ENCODE results near the gene SLC19A2. TPM values are rescaled to one million over a fixed set of nuclear protein-coding genes. Genes with fewer than 3 reads are reported as not detected.

The SLC19A2 gene
- total and polyA plus RNA-seq, 7 experiments from 2014 or later: 0.53 to 5.9 (median 3.8) TPM

GRCh38 chr1:169497317-169497716 is 11.6 kb upstream of the SLC19A2 start:
- Histone ChIP-seq H3K27ac (ENCODE audit: low read depth, low read length) (no peak overlapping the region), H3K4me1 (ENCODE audit: control insufficient read depth in 2 of 2, insufficient read depth in 2 of 2, low read length in 2 of 2) (no peaks in the 10 kb centered on the region), H3K4me3 (ENCODE audit: low read length) (no peak overlapping the region), H3K27me3 (ENCODE audit: control insufficient read depth in 2 of 2, insufficient read depth in 2 of 2, low read length in 2 of 2) (no peaks in the 10 kb centered on the region), H3K36me3 (ENCODE audit: control insufficient read depth in 2 of 3, insufficient read depth in 3 of 3, low read length in 3 of 3) (no peaks in the 10 kb centered on the region), H3K9me3 (ENCODE audit: control insufficient read depth in 2 of 3, low read length in 3 of 3) (no peaks in the 10 kb centered on the region)
- no peak overlapping the region for H3K27ac Mint-ChIP-seq
- peaks cover 0 to 16% (median 13%) of the 10 kb centered on the region in 5 donors for H3K27me3 Mint-ChIP-seq
- peaks cover 0 to 15% (median 0%) of the 10 kb centered on the region in 7 donors for H3K4me1 Mint-ChIP-seq
- ATAC-seq (no peak), DNase-seq (no peak)
- no peak overlapping the region for H3K4me3 Mint-ChIP-seq
- intact Hi-C loops (cut with micrococcal nuclease): no loop called here
- POLR2A ChIA-PET: no interaction called here
- peaks cover 0 to 13% (median 9%) of the 10 kb centered on the region in 5 donors for H3K36me3 Mint-ChIP-seq
- CTCF ChIA-PET: no interaction called here
- peaks cover 0 to 13% (median 3%) of the 10 kb centered on the region in 11 donors for H3K9me3 Mint-ChIP-seq

GRCh38 chr1:169495916-169496315 is 10.2 kb upstream of the SLC19A2 start:
- Mint-ChIP-seq H3K27ac (no peak overlapping the region), H3K36me3 (peaks cover 0 to 13% (median 9%) of the 10 kb centered on the region in 5 donors), H3K9me3 (peaks cover 0 to 13% (median 3%) of the 10 kb centered on the region in 11 donors), H3K4me1 (peaks cover 0 to 15% (median 0%) of the 10 kb centered on the region in 7 donors), H3K4me3 (no peak overlapping the region), H3K27me3 (peaks cover 0 to 16% (median 13%) of the 10 kb centered on the region in 5 donors)
- no peak overlapping the region for H3K4me3 ChIP-seq (ENCODE audit: low read length)
- H3K36me3 ChIP-seq (ENCODE audit: control insufficient read depth in 2 of 3, insufficient read depth in 3 of 3, low read length in 3 of 3): no peaks in the 10 kb centered on the region
- H3K9me3 ChIP-seq (ENCODE audit: control insufficient read depth in 2 of 3, low read length in 3 of 3): no peaks in the 10 kb centered on the region
- H3K27ac ChIP-seq (ENCODE audit: low read depth, low read length): no peak overlapping the region
- ChIA-PET CTCF (no interaction called here), POLR2A (no interaction called here)
- no peak for ATAC-seq
- intact Hi-C loops (cut with micrococcal nuclease): no loop called here
- no peak for DNase-seq
- no peaks in the 10 kb centered on the region for H3K27me3 ChIP-seq (ENCODE audit: control insufficient read depth in 2 of 2, insufficient read depth in 2 of 2, low read length in 2 of 2)
- H3K4me1 ChIP-seq (ENCODE audit: control insufficient read depth in 2 of 2, insufficient read depth in 2 of 2, low read length in 2 of 2): no peaks in the 10 kb centered on the region

- no peak for DNase-seq
Measured at GRCh38 chr1:169495046-169495775, 9.5 kb upstream of the SLC19A2 start.

GRCh38 chr1:169494343-169494742 is 8.6 kb upstream of the SLC19A2 start:
- no peak overlapping the region for H3K4me3 ChIP-seq (ENCODE audit: low read length)
- Mint-ChIP-seq H3K4me3 (no peak overlapping the region), H3K27me3 (peaks cover 0 to 16% (median 9%) of the 10 kb centered on the region in 5 donors), H3K9me3 (peaks cover 0 to 9% (median 1%) of the 10 kb centered on the region in 11 donors), H3K4me1 (peaks cover 0 to 11% (median 0%) of the 10 kb centered on the region in 7 donors), H3K27ac (no peak overlapping the region), H3K36me3 (peaks cover 0 to 10% (median 5%) of the 10 kb centered on the region in 5 donors)
- H3K27ac ChIP-seq (ENCODE audit: low read depth, low read length): no peak overlapping the region
- no peaks in the 10 kb centered on the region for H3K9me3 ChIP-seq (ENCODE audit: control insufficient read depth in 2 of 3, low read length in 3 of 3)
- ATAC-seq: no peak
- no peaks in the 10 kb centered on the region for H3K36me3 ChIP-seq (ENCODE audit: control insufficient read depth in 2 of 3, insufficient read depth in 3 of 3, low read length in 3 of 3)
- ChIA-PET POLR2A (no interaction called here), CTCF (no interaction called here)
- no peak for DNase-seq
- intact Hi-C loops (cut with micrococcal nuclease): no loop called here
- no peaks in the 10 kb centered on the region for H3K4me1 ChIP-seq (ENCODE audit: control insufficient read depth in 2 of 2, insufficient read depth in 2 of 2, low read length in 2 of 2)
- no peaks in the 10 kb centered on the region for H3K27me3 ChIP-seq (ENCODE audit: control insufficient read depth in 2 of 2, insufficient read depth in 2 of 2, low read length in 2 of 2)

More at GRCh38 chr1:169495046-169495775, 9.5 kb upstream of the SLC19A2 start:
- Mint-ChIP-seq H3K4me3 (no peak overlapping the region), H3K27me3 (peaks cover 0 to 16% (median 9%) of the 10 kb centered on the region in 5 donors), H3K27ac (no peak overlapping the region), H3K36me3 (peaks cover 0 to 13% (median 9%) of the 10 kb centered on the region in 5 donors), H3K9me3 (peaks cover 0 to 10% (median 1%) of the 10 kb centered on the region in 11 donors), H3K4me1 (peaks cover 0 to 15% (median 0%) of the 10 kb centered on the region in 7 donors)
- Histone ChIP-seq H3K4me3 (ENCODE audit: low read length) (no peak overlapping the region), H3K27me3 (ENCODE audit: control insufficient read depth in 2 of 2, insufficient read depth in 2 of 2, low read length in 2 of 2) (no peaks in the 10 kb centered on the region), H3K9me3 (ENCODE audit: control insufficient read depth in 2 of 3, low read length in 3 of 3) (no peaks in the 10 kb centered on the region), H3K4me1 (ENCODE audit: control insufficient read depth in 2 of 2, insufficient read depth in 2 of 2, low read length in 2 of 2) (no peaks in the 10 kb centered on the region), H3K36me3 (ENCODE audit: control insufficient read depth in 2 of 3, insufficient read depth in 3 of 3, low read length in 3 of 3) (no peaks in the 10 kb centered on the region), H3K27ac (ENCODE audit: low read depth, low read length) (no peak overlapping the region)
- intact Hi-C loops (cut with micrococcal nuclease): no loop called here
- ChIA-PET POLR2A (no interaction called here), CTCF (no interaction called here)
- ATAC-seq: no peak

- ChIA-PET CTCF (no interaction called here), POLR2A (no interaction called here)
- H3K4me3 ChIP-seq (ENCODE audit: low read length): no peak overlapping the region
- Mint-ChIP-seq H3K4me1 (peaks cover 0 to 14% (median 0%) of the 10 kb centered on the region in 7 donors), H3K4me3 (no peak overlapping the region), H3K36me3 (peaks cover 0 to 5% (median 0%) of the 10 kb centered on the region in 5 donors), H3K27ac (no peak overlapping the region), H3K9me3 (peaks cover 0 to 4% (median 0%) of the 10 kb centered on the region in 11 donors), H3K27me3 (peaks cover 0 to 14% (median 8%) of the 10 kb centered on the region in 5 donors)
- no peak for ATAC-seq
- no peaks in the 10 kb centered on the region for H3K4me1 ChIP-seq (ENCODE audit: control insufficient read depth in 2 of 2, insufficient read depth in 2 of 2, low read length in 2 of 2)
- DNase-seq: no peak
- no peak overlapping the region for H3K27ac ChIP-seq (ENCODE audit: low read depth, low read length)
- H3K27me3 ChIP-seq (ENCODE audit: control insufficient read depth in 2 of 2, insufficient read depth in 2 of 2, low read length in 2 of 2): no peaks in the 10 kb centered on the region
- intact Hi-C loops (cut with micrococcal nuclease): no loop called here
- no peaks in the 10 kb centered on the region for H3K9me3 ChIP-seq (ENCODE audit: control insufficient read depth in 2 of 3, low read length in 3 of 3)
- H3K36me3 ChIP-seq (ENCODE audit: control insufficient read depth in 2 of 3, insufficient read depth in 3 of 3, low read length in 3 of 3): no peaks in the 10 kb centered on the region
Measured at GRCh38 chr1:169493251-169493650, 7.5 kb upstream of the SLC19A2 start.

- ChIA-PET POLR2A (no interaction called here), CTCF (no interaction called here)
Measured at GRCh38 chr1:169491845-169492281, 6.1 kb upstream of the SLC19A2 start.

More at GRCh38 chr1:169491845-169492281, 6.1 kb upstream of the SLC19A2 start:
- no peaks in the 10 kb centered on the region for H3K9me3 ChIP-seq (ENCODE audit: control insufficient read depth in 2 of 3, low read length in 3 of 3)
- intact Hi-C loops (cut with micrococcal nuclease): no loop called here
- peaks cover 2 to 16% (median 9%) of the 10 kb centered on the region in 7 donors for H3K4me1 Mint-ChIP-seq
- H3K27ac Mint-ChIP-seq: peak overlapping the region in 1 of 9 donors; percentile 19
- no peaks in the 10 kb centered on the region for H3K36me3 ChIP-seq (ENCODE audit: control insufficient read depth in 2 of 3, insufficient read depth in 3 of 3, low read length in 3 of 3)
- H3K4me3 Mint-ChIP-seq: no peak overlapping the region
- no peak for ATAC-seq
- peaks cover 0 to 10% (median 4%) of the 10 kb centered on the region in 5 donors for H3K27me3 Mint-ChIP-seq
- no peak overlapping the region for H3K4me3 ChIP-seq (ENCODE audit: low read length)
- no peaks in the 10 kb centered on the region for H3K4me1 ChIP-seq (ENCODE audit: control insufficient read depth in 2 of 2, insufficient read depth in 2 of 2, low read length in 2 of 2)
- H3K36me3 Mint-ChIP-seq: no peaks in the 10 kb centered on the region
- H3K27ac ChIP-seq (ENCODE audit: low read depth, low read length): no peak overlapping the region
- H3K9me3 Mint-ChIP-seq: peaks cover 0 to 1% (median 0%) of the 10 kb centered on the region in 11 donors
- no peak for DNase-seq
- H3K27me3 ChIP-seq (ENCODE audit: control insufficient read depth in 2 of 2, insufficient read depth in 2 of 2, low read length in 2 of 2): no peaks in the 10 kb centered on the region

Data from naive thymus-derived CD4-positive, alpha-beta T cell (primary cell).